ENCODE data around the gene PBX4. TPM values are rescaled to one million over a fixed set of nuclear protein-coding genes. Genes with fewer than 3 reads are reported as not detected.

Gene PBX4
- total RNA-seq, 1 donor from 2014 or later = 0.53 TPM

- Histone ChIP-seq H3K36me3 (ENCODE audit: control insufficient read depth, insufficient read depth, low read length) (no peaks in the 10 kb centered on the region), H3K4me3 (ENCODE audit: low read depth, low read length) (no peak overlapping the region), H3K27me3 (ENCODE audit: control insufficient read depth, insufficient read depth, low read length) (no peaks in the 10 kb centered on the region)
- no peak for TF ChIP-seq CTCF (IDR thresholded peaks at IDR 0.05; ENCODE audit: insufficient read depth, low read length, severe bottlenecking)
- FAIRE-seq (no peak), DNase-seq (ENCODE audit: low read depth) (no peak)
Measured at GRCh38 chr19:19582471-19582870, 36.0 kb downstream of the PBX4 start.

GRCh38 chr19:19581391-19581790, 37.1 kb downstream of the PBX4 start:
- no peak for TF ChIP-seq CTCF (IDR thresholded peaks at IDR 0.05; ENCODE audit: insufficient read depth, low read length, severe bottlenecking)
- DNase-seq (ENCODE audit: low read depth) (no peak), FAIRE-seq (no peak)
- Histone ChIP-seq H3K36me3 (ENCODE audit: control insufficient read depth, insufficient read depth, low read length) (no peaks in the 10 kb centered on the region), H3K4me3 (ENCODE audit: low read depth, low read length) (no peak overlapping the region), H3K27me3 (ENCODE audit: control insufficient read depth, insufficient read depth, low read length) (no peaks in the 10 kb centered on the region)

GRCh38 chr19:19580418-19580817, 38.1 kb downstream of the PBX4 start:
- Histone ChIP-seq H3K4me3 (ENCODE audit: low read depth, low read length) (no peak overlapping the region), H3K27me3 (ENCODE audit: control insufficient read depth, insufficient read depth, low read length) (no peaks in the 10 kb centered on the region), H3K36me3 (ENCODE audit: control insufficient read depth, insufficient read depth, low read length) (no peaks in the 10 kb centered on the region)
- DNase-seq (ENCODE audit: low read depth) (no peak), FAIRE-seq (no peak)
- TF ChIP-seq CTCF (IDR thresholded peaks at IDR 0.05; ENCODE audit: insufficient read depth, low read length, severe bottlenecking) = no peak

- no peak for TF ChIP-seq CTCF (IDR thresholded peaks at IDR 0.05; ENCODE audit: insufficient read depth, low read length, severe bottlenecking)
- Histone ChIP-seq H3K27me3 (ENCODE audit: control insufficient read depth, insufficient read depth, low read length) (no peaks in the 10 kb centered on the region), H3K4me3 (ENCODE audit: low read depth, low read length) (no peak overlapping the region), H3K36me3 (ENCODE audit: control insufficient read depth, insufficient read depth, low read length) (no peaks in the 10 kb centered on the region)
- no peak for FAIRE-seq
- DNase-seq (ENCODE audit: low read depth) = no peak
Measured at GRCh38 chr19:19579533-19580361, 38.7 kb downstream of the PBX4 start.

- FAIRE-seq = no peak
- Histone ChIP-seq H3K27me3 (ENCODE audit: control insufficient read depth, insufficient read depth, low read length) (no peaks in the 10 kb centered on the region), H3K4me3 (ENCODE audit: low read depth, low read length) (no peak overlapping the region), H3K36me3 (ENCODE audit: control insufficient read depth, insufficient read depth, low read length) (no peaks in the 10 kb centered on the region)
- TF ChIP-seq CTCF (IDR thresholded peaks at IDR 0.05; ENCODE audit: insufficient read depth, low read length, severe bottlenecking) = no peak
- DNase-seq (ENCODE audit: low read depth) = no peak
Measured at GRCh38 chr19:19578252-19578651, 40.2 kb downstream of the PBX4 start.

GRCh38 chr19:19575411-19575810, 43.1 kb downstream of the PBX4 start:
- DNase-seq (ENCODE audit: low read depth) (no peak), FAIRE-seq (peak; percentile 86)
- TF ChIP-seq CTCF (IDR thresholded peaks at IDR 0.05; ENCODE audit: insufficient read depth, low read length, severe bottlenecking) = no peak
- H3K4me3 ChIP-seq (ENCODE audit: low read depth, low read length) = no peak overlapping the region
- H3K36me3 ChIP-seq (ENCODE audit: control insufficient read depth, insufficient read depth, low read length) = no peaks in the 10 kb centered on the region
- H3K27me3 ChIP-seq (ENCODE audit: control insufficient read depth, insufficient read depth, low read length) = no peaks in the 10 kb centered on the region
